HEK293 (cell line): ENCODE data around the gene TSR1.

Experiments used
- BCL11A ChIP-seq: fragments of 450-650 bp; formaldehyde crosslinking; IDR thresholded peaks from 2 replicates; pipeline ENCODE4 v1.5.1; 2016; ENCODE audit warnings: low read depth, missing biosample characterization, missing genetic modification characterization
- GLIS2 ChIP-seq: fragments of 450-650 bp; formaldehyde crosslinking; IDR thresholded peaks from 2 replicates; pipeline ENCODE4 v1.5.1; 2016; ENCODE audit warnings: missing biosample characterization, missing genetic modification characterization
- KLF9 ChIP-seq: fragments of 450-650 bp; formaldehyde crosslinking; IDR thresholded peaks from 2 replicates; pipeline ENCODE4 v1.5.1; 2016; ENCODE audit warnings: missing biosample characterization, missing genetic modification characterization, low read depth
- MEIS1 ChIP-seq: sonication (generic); formaldehyde crosslinking; IDR thresholded peaks from 2 replicates; pipeline ENCODE4 v1.8.1; 2022; ENCODE audit warnings: missing genetic modification reagents, mild to moderate bottlenecking, borderline replicate concordance
- MYNN ChIP-seq: fragments of 450-650 bp; formaldehyde crosslinking; IDR thresholded peaks from 2 replicates; pipeline ENCODE4 v1.5.1; 2016; ENCODE audit warnings: missing biosample characterization, missing genetic modification characterization, borderline replicate concordance
- PRDM1 ChIP-seq: fragments of 450-650 bp; formaldehyde crosslinking; IDR thresholded peaks from 2 replicates; pipeline ENCODE4; 2016; ENCODE audit warnings: missing biosample characterization, missing genetic modification characterization
- RBAK ChIP-seq: fragments of 450-650 bp; formaldehyde crosslinking; IDR thresholded peaks from 2 replicates; pipeline ENCODE4 v1.5.1; 2016; ENCODE audit warnings: missing biosample characterization, missing genetic modification characterization
- SP2 ChIP-seq: fragments of 450-650 bp; formaldehyde crosslinking; IDR thresholded peaks from 2 replicates; pipeline ENCODE4 v1.5.1; 2016; ENCODE audit warnings: missing biosample characterization, missing genetic modification characterization
- SP7 ChIP-seq: fragments of 450-650 bp; formaldehyde crosslinking; IDR thresholded peaks from 2 replicates; pipeline ENCODE4 v1.5.1; 2016; ENCODE audit warnings: missing biosample characterization, missing genetic modification characterization
- WT1 ChIP-seq: fragments of 450-650 bp; formaldehyde crosslinking; IDR thresholded peaks from 2 replicates; pipeline ENCODE4 v1.5.1; 2016; ENCODE audit warnings: missing biosample characterization, missing genetic modification characterization
- YY2 ChIP-seq: fragments of 450-650 bp; formaldehyde crosslinking; IDR thresholded peaks from 2 replicates; pipeline ENCODE4 v1.5.1; 2016; ENCODE audit warnings: missing biosample characterization, missing genetic modification characterization
- ZFP37 ChIP-seq: fragments of 450-650 bp; formaldehyde crosslinking; IDR thresholded peaks from 2 replicates; pipeline ENCODE4 v1.5.1; 2016; ENCODE audit warnings: missing biosample characterization, missing genetic modification characterization
- ZFP41 ChIP-seq: fragments of 450-650 bp; formaldehyde crosslinking; IDR thresholded peaks from 2 replicates; pipeline ENCODE4 v1.5.1; 2016; ENCODE audit warnings: missing biosample characterization, missing genetic modification characterization, borderline replicate concordance
- ZNF174 ChIP-seq: fragments of 450-650 bp; formaldehyde crosslinking; IDR thresholded peaks from 2 replicates; pipeline ENCODE4 v1.5.0; 2017; ENCODE audit warnings: missing biosample characterization, mild to moderate bottlenecking, missing genetic modification characterization
- ZNF202 ChIP-seq: fragments of 450-650 bp; formaldehyde crosslinking; IDR thresholded peaks from 2 replicates; pipeline ENCODE4 v1.5.1; 2016; ENCODE audit warnings: missing biosample characterization, missing genetic modification characterization, borderline replicate concordance
- ZNF248 ChIP-seq: fragments of 450-650 bp; formaldehyde crosslinking; IDR thresholded peaks from 2 replicates; pipeline ENCODE4 v1.5.1; 2017; ENCODE audit warnings: missing biosample characterization, missing genetic modification characterization
- ZNF404 ChIP-seq: fragments of 450-650 bp; formaldehyde crosslinking; IDR thresholded peaks from 2 replicates; pipeline ENCODE4 v1.5.1; 2017; ENCODE audit warnings: missing biosample characterization, missing genetic modification characterization
- ZNF423 ChIP-seq: fragments of 450-650 bp; formaldehyde crosslinking; IDR thresholded peaks from 2 replicates; pipeline ENCODE4 v1.5.1; 2016; ENCODE audit warnings: missing biosample characterization, missing genetic modification characterization
- ZNF48 ChIP-seq: fragments of 450-650 bp; formaldehyde crosslinking; IDR thresholded peaks from 2 replicates; pipeline ENCODE4 v1.5.1; 2016; ENCODE audit warnings: missing biosample characterization, missing genetic modification characterization
- ZNF529 ChIP-seq: fragments of 450-650 bp; formaldehyde crosslinking; IDR thresholded peaks from 2 replicates; pipeline ENCODE4 v1.5.1; 2017; ENCODE audit warnings: missing genetic modification characterization, missing biosample characterization; ENCODE audit not compliant: insufficient replicate concordance
- ZNF558 ChIP-seq: fragments of 450-650 bp; formaldehyde crosslinking; IDR thresholded peaks from 2 replicates; pipeline ENCODE4 v1.5.1; 2016; ENCODE audit warnings: missing biosample characterization, missing genetic modification characterization
- ZNF596 ChIP-seq: fragments of 450-650 bp; IDR thresholded peaks from 2 replicates; pipeline ENCODE4 v1.5.0; 2018; ENCODE audit warnings: missing biosample characterization, mild to moderate bottlenecking, missing genetic modification characterization, moderate library complexity
- ZNF626 ChIP-seq: fragments of 450-650 bp; sonication (Bioruptor Pico); formaldehyde crosslinking; IDR thresholded peaks from 2 replicates; pipeline ENCODE4 v1.5.1; 2018; ENCODE audit warnings: missing biosample characterization, missing genetic modification characterization, inconsistent platforms
- ZNF747 ChIP-seq: fragments of 450-650 bp; formaldehyde crosslinking; IDR thresholded peaks from 2 replicates; pipeline ENCODE4 v1.5.1; 2016; ENCODE audit warnings: missing biosample characterization, missing genetic modification characterization
- ZNF76 ChIP-seq: fragments of 450-650 bp; formaldehyde crosslinking; IDR thresholded peaks from 2 replicates; pipeline ENCODE4; 2016; ENCODE audit warnings: low read depth, missing biosample characterization, missing genetic modification characterization, borderline replicate concordance
- ZSCAN23 ChIP-seq: fragments of 450-650 bp; formaldehyde crosslinking; IDR thresholded peaks from 2 replicates; pipeline ENCODE4 v1.5.1; 2016; ENCODE audit warnings: missing biosample characterization, missing genetic modification characterization
- TF ChIP-seq, protein P1 (sequence below): fragments of 450-650 bp; formaldehyde crosslinking; IDR thresholded peaks from 2 replicates; pipeline ENCODE4 v1.5.1; 2016; ENCODE audit warnings: missing biosample characterization, missing genetic modification characterization
- TF ChIP-seq, protein P2 (sequence below): fragments of 450-650 bp; IDR thresholded peaks from 2 replicates; pipeline ENCODE4 v1.5.1; 2018; ENCODE audit warnings: missing biosample characterization, missing genetic modification characterization
- TF ChIP-seq, protein P3 (sequence below): fragments of 450-650 bp; formaldehyde crosslinking; IDR thresholded peaks from 2 replicates; pipeline ENCODE4 v1.5.1; 2016; ENCODE audit warnings: missing biosample characterization, missing genetic modification characterization
- TF ChIP-seq, protein P4 (sequence below): fragments of 450-650 bp; formaldehyde crosslinking; IDR thresholded peaks from 2 replicates; pipeline ENCODE4 v1.5.1; 2017; ENCODE audit warnings: missing biosample characterization, missing genetic modification characterization
- TF ChIP-seq, protein P5 (sequence below): IDR thresholded peaks from 2 replicates; pipeline ENCODE4 v1.6.1; 2011; ENCODE audit warnings: mild to moderate bottlenecking, low read depth, low read length, borderline replicate concordance
- TF ChIP-seq, protein P6 (sequence below): fragments of 450-650 bp; formaldehyde crosslinking; IDR thresholded peaks from 2 replicates; pipeline ENCODE4 v1.5.1; 2017; ENCODE audit warnings: missing biosample characterization, mild to moderate bottlenecking, missing genetic modification characterization, moderate library complexity

Gene TSR1

DNA sequence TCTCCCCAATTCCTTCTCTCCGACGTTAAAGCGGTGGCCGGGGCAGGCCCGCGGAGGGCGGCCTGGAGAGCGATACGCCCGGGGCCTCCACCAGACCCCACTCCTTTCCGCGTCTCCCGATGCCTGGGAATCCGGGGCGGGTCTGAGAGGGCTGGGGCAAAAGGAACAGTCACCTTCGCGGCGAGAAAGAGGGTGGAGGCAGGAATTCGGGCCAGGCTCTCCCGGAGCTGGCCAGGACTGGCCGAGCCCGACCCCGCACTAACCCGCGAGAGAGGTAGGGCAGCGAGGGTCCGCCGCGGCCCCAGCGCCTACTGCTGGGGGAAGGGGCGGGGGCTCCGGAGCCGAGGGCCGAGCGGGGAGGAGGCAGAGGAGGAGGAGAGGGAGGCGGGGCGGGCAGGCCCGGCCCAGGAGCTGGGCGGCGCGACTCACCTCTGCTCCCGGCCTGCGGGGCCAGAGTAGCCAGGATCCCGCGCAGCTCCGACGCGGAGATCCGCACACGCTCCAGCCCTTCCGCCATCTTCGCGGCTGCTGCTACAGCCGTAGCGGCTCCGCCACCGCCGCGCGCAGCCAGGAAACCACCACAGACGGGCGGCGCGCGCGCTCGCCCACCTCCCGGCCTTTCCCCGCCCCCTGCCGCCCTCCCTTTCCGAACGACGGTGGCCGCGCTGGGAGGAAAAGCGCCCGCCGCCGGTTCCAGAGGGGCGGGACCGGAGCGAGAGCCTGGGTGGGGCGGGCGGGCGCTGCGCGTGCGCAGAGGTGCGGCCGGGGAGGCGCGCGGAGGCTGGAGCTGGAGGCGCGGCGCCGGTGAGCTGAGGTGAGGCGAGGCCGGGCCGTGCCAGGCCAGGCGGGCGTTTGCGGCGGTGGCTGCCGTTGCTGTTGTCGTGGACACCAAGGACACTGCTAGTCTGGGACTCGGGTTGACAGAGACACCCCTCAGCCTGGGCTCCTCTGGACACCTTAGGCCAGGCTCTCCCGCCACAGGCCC is 32.8 kb downstream of the TSR1 start, which contains the start of the genes SMG6 and SRR (continued):
- TF ChIP-seq, protein P1, sequence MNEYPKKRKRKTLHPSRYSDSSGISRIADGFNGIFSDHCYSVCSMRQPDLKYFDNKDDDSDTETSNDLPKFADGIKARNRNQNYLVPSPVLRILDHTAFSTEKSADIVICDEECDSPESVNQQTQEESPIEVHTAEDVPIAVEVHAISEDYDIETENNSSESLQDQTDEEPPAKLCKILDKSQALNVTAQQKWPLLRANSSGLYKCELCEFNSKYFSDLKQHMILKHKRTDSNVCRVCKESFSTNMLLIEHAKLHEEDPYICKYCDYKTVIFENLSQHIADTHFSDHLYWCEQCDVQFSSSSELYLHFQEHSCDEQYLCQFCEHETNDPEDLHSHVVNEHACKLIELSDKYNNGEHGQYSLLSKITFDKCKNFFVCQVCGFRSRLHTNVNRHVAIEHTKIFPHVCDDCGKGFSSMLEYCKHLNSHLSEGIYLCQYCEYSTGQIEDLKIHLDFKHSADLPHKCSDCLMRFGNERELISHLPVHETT = no peak
- TF ChIP-seq ZNF174 (no peak), ZNF423 (tag by site-specific recombination) (no peak), RBAK (tag by site-specific recombination) (no peak), ZNF404 (tag by site-specific recombination) (no peak), ZFP37 (tag by site-specific recombination) (0 out of 2 replicates have a peak, but pooled peaks have one; percentile 74), GLIS2 (tag by site-specific recombination) (peak; percentile 71), MEIS1 (CRISPR knock-in tag) (no peak), ZNF76 (tag by site-specific recombination) (peak; percentile 49; the same call in 1 of the 2 replicates), ZNF747 (tag by site-specific recombination) (no peak), ZNF626 (tag by site-specific recombination) (no peak), ZNF248 (tag by site-specific recombination) (no peak), ZNF558 (tag by site-specific recombination) (no peak), ZNF202 (no peak), ZFP41 (tag by site-specific recombination) (no peak), WT1 (tag by site-specific recombination) (peak; percentile 46), ZNF48 (tag by site-specific recombination) (no peak), KLF9 (peak; percentile 94), MYNN (tag by site-specific recombination) (no peak), BCL11A (peak; percentile 64; the same call in 1 of the 2 replicates), ZNF596 (tag by site-specific recombination) (no peak), ZSCAN23 (tag by site-specific recombination) (no peak), ZNF529 (tag by site-specific recombination) (no peak), PRDM1 (tag by site-specific recombination) (no peak), SP2 (tag by site-specific recombination) (peak; percentile 82), YY2 (tag by site-specific recombination) (peak; percentile 72), SP7 (tag by site-specific recombination) (peak; percentile 68)
- TF ChIP-seq, protein P2, sequence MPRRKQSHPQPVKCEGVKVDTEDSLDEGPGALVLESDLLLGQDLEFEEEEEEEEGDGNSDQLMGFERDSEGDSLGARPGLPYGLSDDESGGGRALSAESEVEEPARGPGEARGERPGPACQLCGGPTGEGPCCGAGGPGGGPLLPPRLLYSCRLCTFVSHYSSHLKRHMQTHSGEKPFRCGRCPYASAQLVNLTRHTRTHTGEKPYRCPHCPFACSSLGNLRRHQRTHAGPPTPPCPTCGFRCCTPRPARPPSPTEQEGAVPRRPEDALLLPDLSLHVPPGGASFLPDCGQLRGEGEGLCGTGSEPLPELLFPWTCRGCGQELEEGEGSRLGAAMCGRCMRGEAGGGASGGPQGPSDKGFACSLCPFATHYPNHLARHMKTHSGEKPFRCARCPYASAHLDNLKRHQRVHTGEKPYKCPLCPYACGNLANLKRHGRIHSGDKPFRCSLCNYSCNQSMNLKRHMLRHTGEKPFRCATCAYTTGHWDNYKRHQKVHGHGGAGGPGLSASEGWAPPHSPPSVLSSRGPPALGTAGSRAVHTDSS (tag by site-specific recombination) = peak; percentile 61; the same call in 1 of the 2 replicates
- TF ChIP-seq, protein P3, sequence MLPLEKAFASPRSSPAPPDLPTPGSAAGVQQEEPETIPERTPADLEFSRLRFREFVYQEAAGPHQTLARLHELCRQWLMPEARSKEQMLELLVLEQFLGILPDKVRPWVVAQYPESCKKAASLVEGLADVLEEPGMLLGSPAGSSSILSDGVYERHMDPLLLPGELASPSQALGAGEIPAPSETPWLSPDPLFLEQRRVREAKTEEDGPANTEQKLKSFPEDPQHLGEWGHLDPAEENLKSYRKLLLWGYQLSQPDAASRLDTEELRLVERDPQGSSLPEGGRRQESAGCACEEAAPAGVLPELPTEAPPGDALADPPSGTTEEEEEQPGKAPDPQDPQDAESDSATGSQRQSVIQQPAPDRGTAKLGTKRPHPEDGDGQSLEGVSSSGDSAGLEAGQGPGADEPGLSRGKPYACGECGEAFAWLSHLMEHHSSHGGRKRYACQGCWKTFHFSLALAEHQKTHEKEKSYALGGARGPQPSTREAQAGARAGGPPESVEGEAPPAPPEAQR (tag by site-specific recombination) = no peak
- TF ChIP-seq, protein P4, sequence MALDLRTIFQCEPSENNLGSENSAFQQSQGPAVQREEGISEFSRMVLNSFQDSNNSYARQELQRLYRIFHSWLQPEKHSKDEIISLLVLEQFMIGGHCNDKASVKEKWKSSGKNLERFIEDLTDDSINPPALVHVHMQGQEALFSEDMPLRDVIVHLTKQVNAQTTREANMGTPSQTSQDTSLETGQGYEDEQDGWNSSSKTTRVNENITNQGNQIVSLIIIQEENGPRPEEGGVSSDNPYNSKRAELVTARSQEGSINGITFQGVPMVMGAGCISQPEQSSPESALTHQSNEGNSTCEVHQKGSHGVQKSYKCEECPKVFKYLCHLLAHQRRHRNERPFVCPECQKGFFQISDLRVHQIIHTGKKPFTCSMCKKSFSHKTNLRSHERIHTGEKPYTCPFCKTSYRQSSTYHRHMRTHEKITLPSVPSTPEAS (tag by site-specific recombination) = no peak
- TF ChIP-seq, protein P5, sequence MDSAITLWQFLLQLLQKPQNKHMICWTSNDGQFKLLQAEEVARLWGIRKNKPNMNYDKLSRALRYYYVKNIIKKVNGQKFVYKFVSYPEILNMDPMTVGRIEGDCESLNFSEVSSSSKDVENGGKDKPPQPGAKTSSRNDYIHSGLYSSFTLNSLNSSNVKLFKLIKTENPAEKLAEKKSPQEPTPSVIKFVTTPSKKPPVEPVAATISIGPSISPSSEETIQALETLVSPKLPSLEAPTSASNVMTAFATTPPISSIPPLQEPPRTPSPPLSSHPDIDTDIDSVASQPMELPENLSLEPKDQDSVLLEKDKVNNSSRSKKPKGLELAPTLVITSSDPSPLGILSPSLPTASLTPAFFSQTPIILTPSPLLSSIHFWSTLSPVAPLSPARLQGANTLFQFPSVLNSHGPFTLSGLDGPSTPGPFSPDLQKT = no peak
- TF ChIP-seq, protein P6, sequence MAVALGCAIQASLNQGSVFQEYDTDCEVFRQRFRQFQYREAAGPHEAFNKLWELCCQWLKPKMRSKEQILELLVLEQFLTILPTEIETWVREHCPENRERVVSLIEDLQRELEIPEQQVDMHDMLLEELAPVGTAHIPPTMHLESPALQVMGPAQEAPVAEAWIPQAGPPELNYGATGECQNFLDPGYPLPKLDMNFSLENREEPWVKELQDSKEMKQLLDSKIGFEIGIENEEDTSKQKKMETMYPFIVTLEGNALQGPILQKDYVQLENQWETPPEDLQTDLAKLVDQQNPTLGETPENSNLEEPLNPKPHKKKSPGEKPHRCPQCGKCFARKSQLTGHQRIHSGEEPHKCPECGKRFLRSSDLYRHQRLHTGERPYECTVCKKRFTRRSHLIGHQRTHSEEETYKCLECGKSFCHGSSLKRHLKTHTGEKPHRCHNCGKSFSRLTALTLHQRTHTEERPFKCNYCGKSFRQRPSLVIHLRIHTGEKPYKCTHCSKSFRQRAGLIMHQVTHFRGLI (tag by site-specific recombination) = peak; percentile 90
